ENCODE results near the gene EXOC2. TPM values are rescaled to one million over a fixed set of nuclear protein-coding genes. Genes with fewer than 3 reads are reported as not detected.
A peak's percentile ranks its signal among the peaks of the same experiment; 100 is the strongest.
"Not testable (repeated sequence)": the region's sequence is repeated elsewhere in the genome, so short reads cannot be mapped to it uniquely, and the experiment has no call there.

The EXOC2 gene
- total RNA-seq, 1 donor from 2014 or later = 35.3 TPM

GRCh38 chr6:701700-702479 is 9.0 kb upstream of the EXOC2 start:
- no peak for DNase-seq (ENCODE audit: low read depth)
- no peaks in the 10 kb centered on the region for H3K27me3 ChIP-seq (ENCODE audit: control insufficient read depth, insufficient read depth, low read length)
- TF ChIP-seq CTCF (IDR thresholded peaks at IDR 0.05; ENCODE audit: insufficient read depth, low read length, poor library complexity, severe bottlenecking) = peak; percentile 35
- no peak overlapping the region for H3K4me3 ChIP-seq (ENCODE audit: low read depth, low read length)
- no peaks in the 10 kb centered on the region for H3K36me3 ChIP-seq (ENCODE audit: control insufficient read depth, insufficient read depth, low read length)

GRCh38 chr6:701215-701614 is 8.3 kb upstream of the EXOC2 start:
- Histone ChIP-seq H3K36me3 (ENCODE audit: control insufficient read depth, insufficient read depth, low read length) (no peaks in the 10 kb centered on the region), H3K27me3 (ENCODE audit: control insufficient read depth, insufficient read depth, low read length) (no peaks in the 10 kb centered on the region), H3K4me3 (ENCODE audit: low read depth, low read length) (no peak overlapping the region)
- no peak for DNase-seq (ENCODE audit: low read depth)
- TF ChIP-seq CTCF (IDR thresholded peaks at IDR 0.05; ENCODE audit: insufficient read depth, low read length, poor library complexity, severe bottlenecking) = no peak

- TF ChIP-seq CTCF (IDR thresholded peaks at IDR 0.05; ENCODE audit: insufficient read depth, low read length, poor library complexity, severe bottlenecking) = no peak
- DNase-seq (ENCODE audit: low read depth) = no peak
- H3K4me3 ChIP-seq (ENCODE audit: low read depth, low read length) = no peak overlapping the region
- H3K27me3 ChIP-seq (ENCODE audit: control insufficient read depth, insufficient read depth, low read length) = no peaks in the 10 kb centered on the region
- H3K36me3 ChIP-seq (ENCODE audit: control insufficient read depth, insufficient read depth, low read length) = no peaks in the 10 kb centered on the region
Measured at GRCh38 chr6:700490-700889, 7.6 kb upstream of the EXOC2 start.

GRCh38 chr6:699319-699718 is 6.4 kb upstream of the EXOC2 start:
- Histone ChIP-seq H3K27me3 (ENCODE audit: control insufficient read depth, insufficient read depth, low read length) (no peaks in the 10 kb centered on the region), H3K36me3 (ENCODE audit: control insufficient read depth, insufficient read depth, low read length) (no peaks in the 10 kb centered on the region), H3K4me3 (ENCODE audit: low read depth, low read length) (no peak overlapping the region)
- TF ChIP-seq CTCF (IDR thresholded peaks at IDR 0.05; ENCODE audit: insufficient read depth, low read length, poor library complexity, severe bottlenecking) = no peak
- DNase-seq (ENCODE audit: low read depth) = no peak

- H3K36me3 ChIP-seq (ENCODE audit: control insufficient read depth, insufficient read depth, low read length); H3K27me3 ChIP-seq (ENCODE audit: control insufficient read depth, insufficient read depth, low read length); H3K4me3 ChIP-seq (ENCODE audit: low read depth, low read length); DNase-seq (ENCODE audit: low read depth): not testable (repeated sequence)
Measured at GRCh38 chr6:694431-695126, 1.6 kb upstream of the EXOC2 start.

- DNase-seq (ENCODE audit: low read depth) = no peak
- Histone ChIP-seq H3K36me3 (ENCODE audit: control insufficient read depth, insufficient read depth, low read length) (no peaks in the 10 kb centered on the region), H3K27me3 (ENCODE audit: control insufficient read depth, insufficient read depth, low read length) (no peaks in the 10 kb centered on the region), H3K4me3 (ENCODE audit: low read depth, low read length) (peak overlapping the region; percentile 88)
- no peak for TF ChIP-seq CTCF (IDR thresholded peaks at IDR 0.05; ENCODE audit: insufficient read depth, low read length, poor library complexity, severe bottlenecking)
Measured at GRCh38 chr6:693723-694009, 727 bp upstream of the EXOC2 start.

Data from kidney epithelial cell (primary cell).